Right lobe of liver (tissue), 6 donors: ENCODE measurements around the gene COX20. TPM values are rescaled to one million over a fixed set of nuclear protein-coding genes. Genes with fewer than 3 reads are reported as not detected.

Experiments used
- ATAC-seq, 4 donors: fragments of 200-7000 bp; cut with Tn5 transposase; one replicate each; pipeline ENCODE4 v1.9.1; 2020; ENCODE audit warnings: mild to moderate bottlenecking in 4 of 4, moderate library complexity in 4 of 4
- DNase-seq, 3 donors: peaks; one replicate each; pipeline ENCODE4 v3.0.0-alpha.2; 2020
- H3K27ac ChIP-seq, 3 donors: fragments of 200-600 bp; one replicate each; pipeline ENCODE4 v1.8.0; 2022
- H3K27me3 ChIP-seq, 2 donors: fragments of 200-600 bp; one replicate each; pipeline ENCODE4 v1.8.0; 2022
- H3K36me3 ChIP-seq, 4 donors: fragments of 200-600 bp; sonication (generic) in 1 of 4; one replicate each; pipeline versions ENCODE4 v1.5.1 to v1.8.0; 2017 to 2022; ENCODE audit warnings: control low read depth in 1 of 4
- H3K4me1 ChIP-seq, 4 donors: fragments of 200-600 bp; sonication (generic) in 1 of 4; one replicate each; pipeline versions ENCODE4 v1.5.1 to v1.8.0; 2017 to 2022; ENCODE audit warnings: control low read depth in 1 of 4
- H3K4me3 ChIP-seq, 3 donors: fragments of 200-600 bp; one replicate each; pipeline ENCODE4 v1.8.0; 2022
- H3K9me3 ChIP-seq, 4 donors: fragments of 200-600 bp; sonication (generic) in 1 of 4; one replicate each; pipeline versions ENCODE4 v1.5.1 to v1.8.0; 2017 to 2022; ENCODE audit warnings: control low read depth in 1 of 4
- CTCF ChIP-seq, 4 donors: fragments of 200-600 bp in 3 of 4; fragments of 450-650 bp in 1 of 4; IDR thresholded peaks; one replicate each; pipeline versions ENCODE4 v1.5.1 to v1.8.0; 2016 to 2022; ENCODE audit warnings: antibody characterized with exemption in 4 of 4, mild to moderate bottlenecking in 2 of 4
- POLR2A ChIP-seq: fragments of 450-650 bp; IDR thresholded peaks from one replicate; pipeline ENCODE4 v1.6.1; 2017; ENCODE audit warnings: antibody characterized with exemption, mild to moderate bottlenecking
- WGBS: methylation state at CpG from one replicate; pipeline ENCODE4 v1.1.6; 2018; ENCODE audit warnings: low coverage, low lambda C conversion rate; ENCODE audit not compliant: insufficient coverage; ENCODE audit errors: missing lambda C conversion rate; 5-methylcytosine and 5-hydroxymethylcytosine counted together
- intact Hi-C, 2 donors: fragments of 100-400 bp; cut with DNase I; formaldehyde crosslinking; loops; one replicate each; pipeline versions ENCODE4 v1.11.2 to v1.14.1; 2022
- total RNA-seq, 6 experiments: library from RNA; depleted of rRNA in 2 of 6; stranded (reverse); fragments of >200 nt in 2 of 6; fragmentation: NEBNext Ultra II Directional in 3 of 6; extraction: Animal tissue kit (Norgen Biotek cat#: 25700) in 3 of 6; gene quantifications; one replicate each; pipeline versions ENCODE4 v1.1.0 to v1.2.4, GENCODE V29; 2016 to 2023
- donor health status: DM: no; HTN: yes; CAD: no.
- donor health status: DM: no; HTN: no; CAD: no.
- donor health status: DM: no; HTN: no; CAD: no.
- donor health status: DM: no; HTN: yes; CAD: no.
- donor health status: DM: no; HTN: yes; CAD: no.

Gene COX20
- total RNA-seq, 6 experiments from 2014 or later, result 16.8 to 28.5 (median 19.6) TPM

GRCh38 chr1:244840219-244840794 lies 4.8 kb downstream of the COX20 start:
- Histone ChIP-seq H3K27ac (peak overlapping the region in 1 of 3 donors; percentile 1), H3K4me1 (peaks cover 0 to 34% (median 2%) of the 10 kb centered on the region in 4 donors), H3K36me3 (peaks cover 0 to 42% (median 15%) of the 10 kb centered on the region in 4 donors), H3K9me3 (no peaks in the 10 kb centered on the region), H3K27me3 (no peaks in the 10 kb centered on the region), H3K4me3 (no peak overlapping the region)
- DNase-seq, result no peak
- intact Hi-C loops, result no loop called here
- 78% methylated on average over 5 of the region's 5 CpGs for WGBS
- ATAC-seq, result no peak
- no peak for TF ChIP-seq CTCF (IDR thresholded peaks at IDR 0.05)
- TF ChIP-seq POLR2A, result no peak

GRCh38 chr1:244841273-244841927 lies 5.9 kb downstream of the COX20 start:
- peak overlapping the region in 1 of 3 donors; percentile 24 for H3K27ac ChIP-seq
- TF ChIP-seq POLR2A, result no peak
- no peak for TF ChIP-seq CTCF (IDR thresholded peaks at IDR 0.05)
- whole genome bisulfite sequencing, result 60% methylated on average over 9 of the region's 9 CpGs
- ATAC-seq, result peak; percentile 28 to 56 (median 36)
- intact Hi-C loops, result no loop called here
- no peaks in the 10 kb centered on the region for H3K27me3 ChIP-seq
- H3K9me3 ChIP-seq, result no peaks in the 10 kb centered on the region
- peaks cover 0 to 53% (median 18%) of the 10 kb centered on the region in 4 donors for H3K36me3 ChIP-seq
- DNase-seq, result no peak
- peaks cover 0 to 32% (median 2%) of the 10 kb centered on the region in 4 donors for H3K4me1 ChIP-seq
- H3K4me3 ChIP-seq, result no peak overlapping the region

- Histone ChIP-seq H3K36me3 (peaks cover 0 to 68% (median 21%) of the 10 kb centered on the region in 4 donors), H3K27ac (no peak overlapping the region), H3K27me3 (no peaks in the 10 kb centered on the region), H3K9me3 (no peaks in the 10 kb centered on the region), H3K4me1 (peaks cover 0 to 18% (median 2%) of the 10 kb centered on the region in 4 donors), H3K4me3 (no peak overlapping the region)
- intact Hi-C loops, result no loop called here
- WGBS, result 78% methylated on average over 6 of the region's 6 CpGs
- TF ChIP-seq CTCF (IDR thresholded peaks at IDR 0.05) (no peak), POLR2A (no peak)
- DNase-seq (no peak), ATAC-seq (no peak)
These were observed 7.9 kb downstream of the COX20 start for GRCh38 chr1:244843148-244843978.

GRCh38 chr1:244844155-244845121 lies 9.0 kb downstream of the COX20 start:
- DNase-seq, result no peak
- Histone ChIP-seq H3K4me1 (peaks cover 0 to 18% (median 2%) of the 10 kb centered on the region in 4 donors), H3K9me3 (no peaks in the 10 kb centered on the region), H3K27ac (no peak overlapping the region), H3K27me3 (no peaks in the 10 kb centered on the region), H3K36me3 (peaks cover 0 to 69% (median 21%) of the 10 kb centered on the region in 4 donors), H3K4me3 (no peak overlapping the region)
- TF ChIP-seq CTCF (IDR thresholded peaks at IDR 0.05), result no peak
- no peak for TF ChIP-seq POLR2A
- WGBS, result 86% methylated on average over 12 of the region's 13 CpGs
- intact Hi-C loops, result no loop called here
- no peak for ATAC-seq
